HL-60/S4 treated with retinoic acid at 250 ng/mL for 4 days and 3 days (cell line): ENCODE results near the gene TTC7B.

ENCODE experiments used
- in situ Hi-C: fragments of 300-500 bp; cut with MboI; formaldehyde crosslinking; loops from 2 replicates; pipeline ENCODE4 v1.7.0; 2022; ENCODE audit warnings: low sequenced_read_pairs

TTC7B gene

GRCh38 chr14:90651976-90652560 is 164.2 kb downstream of the TTC7B start:
- in situ Hi-C loops, result no loop called here

- in situ Hi-C loops, result no loop called here
Observed at GRCh38 chr14:90651271-90651804, 164.9 kb downstream of the TTC7B start.

GRCh38 chr14:90649557-90650135 is 166.6 kb downstream of the TTC7B start:
- in situ Hi-C loops, result no loop called here

GRCh38 chr14:90649083-90649482 is 167.1 kb downstream of the TTC7B start:
- in situ Hi-C loops, result no loop called here

- in situ Hi-C loops, result no loop called here
Observed at GRCh38 chr14:90648421-90648820, 167.8 kb downstream of the TTC7B start.

GRCh38 chr14:90647473-90648005 is 168.7 kb downstream of the TTC7B start:
- in situ Hi-C loops, result no loop called here

GRCh38 chr14:90645842-90646443 is 170.3 kb downstream of the TTC7B start:
- in situ Hi-C loops, result no loop called here

- in situ Hi-C loops, result no loop called here
Observed at GRCh38 chr14:90644882-90645281, 171.3 kb downstream of the TTC7B start.

- in situ Hi-C loops, result no loop called here
Observed at GRCh38 chr14:90643982-90644670, 172.1 kb downstream of the TTC7B start.

- in situ Hi-C loops, result no loop called here
Observed at GRCh38 chr14:90642244-90642717, 173.9 kb downstream of the TTC7B start.

- in situ Hi-C loops, result no loop called here
Observed at GRCh38 chr14:90641615-90642243, 174.5 kb downstream of the TTC7B start.

- in situ Hi-C loops, result no loop called here
Observed at GRCh38 chr14:90641168-90641567, 175.1 kb downstream of the TTC7B start.

GRCh38 chr14:90639641-90640040 is 176.6 kb downstream of the TTC7B start:
- in situ Hi-C loops, result no loop called here

- in situ Hi-C loops, result no loop called here
Observed at GRCh38 chr14:90632871-90633270, 183.4 kb downstream of the TTC7B start.

GRCh38 chr14:90632451-90632850 is 183.8 kb downstream of the TTC7B start:
- in situ Hi-C loops, result no loop called here

GRCh38 chr14:90630171-90630806 is 185.9 kb downstream of the TTC7B start:
- in situ Hi-C loops, result no loop called here

GRCh38 chr14:90629471-90629870 is 186.8 kb downstream of the TTC7B start:
- in situ Hi-C loops, result no loop called here

GRCh38 chr14:90628825-90629224 is 187.4 kb downstream of the TTC7B start:
- in situ Hi-C loops, result no loop called here

- in situ Hi-C loops, result no loop called here
Observed at GRCh38 chr14:90627478-90627877, 188.8 kb downstream of the TTC7B start.

GRCh38 chr14:90626550-90626949 is 189.7 kb downstream of the TTC7B start:
- in situ Hi-C loops, result no loop called here
